Measurements from ENCODE around the gene SLC9A8.

SLC9A8 gene

GRCh38 chr20:49874696-49875095 is 62.1 kb downstream of the SLC9A8 start:
- no peak for DNase-seq (ENCODE audit: low read depth in 2 of 2)

GRCh38 chr20:49877386-49877921 is 64.8 kb downstream of the SLC9A8 start:
- no peak for DNase-seq (ENCODE audit: low read depth in 2 of 2)

GRCh38 chr20:49878977-49879376 is 66.3 kb downstream of the SLC9A8 start:
- no peak for DNase-seq (ENCODE audit: low read depth in 2 of 2)

DNA sequence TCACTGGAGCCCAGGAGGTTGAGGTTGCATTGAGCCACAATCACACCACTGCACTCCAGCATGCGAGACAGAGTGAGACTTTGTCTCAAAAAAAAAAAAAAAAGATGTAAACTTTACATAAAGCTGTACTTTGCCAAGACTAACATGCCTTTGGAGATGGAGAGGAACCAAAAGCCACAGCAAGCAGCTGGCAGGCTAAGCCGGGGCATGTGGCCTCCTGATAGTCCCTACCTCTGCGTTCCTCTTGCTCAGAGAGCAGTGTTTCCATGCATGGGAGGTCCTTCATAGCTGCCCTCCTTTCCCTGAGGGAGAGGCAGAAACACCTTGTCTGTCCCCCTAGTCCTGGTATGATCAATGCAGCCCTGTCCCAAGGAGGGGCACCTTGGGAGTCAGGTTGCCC is 67.5 kb downstream of the SLC9A8 start:
- no peak for DNase-seq (ENCODE audit: low read depth in 2 of 2)

DNA sequence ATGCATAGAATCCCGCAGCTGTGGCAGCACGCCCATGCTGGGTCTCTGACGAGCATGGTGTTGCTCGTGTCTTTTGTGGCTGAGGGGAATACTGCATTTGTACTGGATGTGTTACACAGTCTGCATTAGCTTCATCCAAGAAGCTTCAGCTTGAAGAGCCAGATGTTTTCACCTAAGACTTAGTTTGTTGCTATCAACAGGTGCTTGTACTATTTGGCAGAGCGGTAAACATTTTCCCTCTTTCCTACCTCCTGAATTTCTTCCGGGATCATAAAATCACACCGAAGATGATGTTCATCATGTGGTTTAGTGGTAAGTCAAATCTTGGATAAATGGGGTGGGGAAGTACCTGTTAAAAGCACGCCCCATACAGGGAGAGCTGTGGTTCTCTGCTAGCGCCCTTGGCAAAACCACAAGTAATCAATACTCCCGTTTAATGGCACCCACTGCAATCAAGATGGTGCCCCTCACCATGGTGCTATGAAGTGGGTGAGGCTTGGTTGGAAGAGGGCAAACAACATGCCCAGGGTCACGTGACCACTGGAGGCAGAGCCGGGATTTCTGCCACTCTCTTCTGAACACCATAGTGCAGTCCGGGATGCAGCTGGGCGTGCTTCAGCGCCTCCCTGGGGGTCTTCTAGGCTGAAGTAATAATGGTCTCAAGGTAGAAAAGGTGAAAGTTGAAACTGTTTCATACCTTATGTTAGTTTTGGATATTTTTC is 68.3 kb downstream of the SLC9A8 start:
- DNase-seq (ENCODE audit: low read depth in 2 of 2), result no peak

DNA sequence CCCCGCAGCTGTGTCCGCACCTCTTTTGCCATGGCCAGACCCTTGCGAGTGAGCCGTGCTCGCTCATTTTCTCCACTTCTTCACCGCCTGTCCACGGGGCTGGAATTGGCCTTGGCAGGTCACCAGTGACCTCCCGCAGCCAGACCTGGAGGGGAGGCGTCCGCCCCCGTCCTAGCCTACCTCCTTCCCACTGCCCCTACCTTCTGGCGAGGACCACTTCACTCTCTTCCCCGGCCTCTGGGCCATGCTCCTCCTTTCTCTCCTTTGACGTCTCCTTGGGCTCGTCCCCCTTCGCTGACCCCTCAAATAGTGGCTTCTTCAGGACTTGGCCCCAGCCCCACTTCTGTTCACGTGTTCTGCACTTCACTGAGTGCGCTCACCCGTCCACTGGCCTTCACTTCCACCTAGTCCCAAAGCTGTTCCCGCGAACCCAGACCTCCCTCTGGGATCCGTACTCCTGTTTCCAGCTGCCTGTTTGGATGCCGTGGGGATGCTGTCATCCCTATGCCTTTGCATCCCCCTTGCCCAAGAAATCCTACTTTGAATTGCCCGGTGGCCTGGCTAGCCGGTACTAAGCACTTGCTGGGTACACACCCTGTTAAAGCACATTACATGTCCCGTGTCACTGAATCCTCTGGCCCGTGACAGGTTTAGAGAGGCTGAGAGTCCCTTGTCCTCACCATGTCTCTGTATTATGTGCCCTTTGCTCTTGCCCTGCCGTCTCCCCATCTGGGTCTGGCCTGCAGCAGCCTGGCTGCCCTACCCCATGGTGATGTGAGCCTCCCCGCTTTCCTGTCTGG is 69.7 kb downstream of the SLC9A8 start:
- DNase-seq (ENCODE audit: low read depth in 2 of 2), result no peak

GRCh38 chr20:49883246-49883802 is 70.7 kb downstream of the SLC9A8 start:
- DNase-seq (ENCODE audit: low read depth in 2 of 2), result no peak

- DNase-seq (ENCODE audit: low read depth in 2 of 2), result no peak
Measured at GRCh38 chr20:49885558-49886332, 73.1 kb downstream of the SLC9A8 start.

GRCh38 chr20:49886571-49887213 is 74.1 kb downstream of the SLC9A8 start:
- DNase-seq (ENCODE audit: low read depth in 2 of 2), result no peak

- no peak for DNase-seq (ENCODE audit: low read depth in 2 of 2)
Measured at GRCh38 chr20:49887251-49888211, 74.9 kb downstream of the SLC9A8 start.

- peak; percentile 11 to 19 for DNase-seq (ENCODE audit: low read depth in 2 of 2)
Measured at GRCh38 chr20:49888212-49889000, 75.8 kb downstream of the SLC9A8 start.

GRCh38 chr20:49889001-49889934 is 76.6 kb downstream of the SLC9A8 start:
- no peak for DNase-seq (ENCODE audit: low read depth in 2 of 2)

DNA sequence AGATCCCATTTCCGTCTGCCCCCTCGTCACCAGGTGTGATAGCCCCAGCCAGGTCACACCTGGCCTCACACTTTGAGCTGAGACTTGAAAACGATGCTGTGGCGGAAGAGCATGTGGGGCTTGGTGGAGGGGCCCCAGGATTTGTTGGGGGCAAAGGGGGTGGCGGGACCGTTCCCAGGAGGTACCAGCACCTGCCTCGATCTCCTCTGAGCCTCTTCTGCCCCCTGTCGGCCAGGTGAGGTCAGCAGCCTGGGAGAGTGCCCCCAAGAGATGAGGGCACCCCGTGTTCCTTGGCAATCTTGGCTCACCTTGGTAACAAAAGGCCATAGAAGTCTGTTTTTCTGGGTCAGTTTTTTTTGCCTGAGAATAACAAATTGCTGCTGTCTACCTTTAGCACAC is 77.3 kb downstream of the SLC9A8 start:
- no peak for DNase-seq (ENCODE audit: low read depth in 2 of 2)

DNA sequence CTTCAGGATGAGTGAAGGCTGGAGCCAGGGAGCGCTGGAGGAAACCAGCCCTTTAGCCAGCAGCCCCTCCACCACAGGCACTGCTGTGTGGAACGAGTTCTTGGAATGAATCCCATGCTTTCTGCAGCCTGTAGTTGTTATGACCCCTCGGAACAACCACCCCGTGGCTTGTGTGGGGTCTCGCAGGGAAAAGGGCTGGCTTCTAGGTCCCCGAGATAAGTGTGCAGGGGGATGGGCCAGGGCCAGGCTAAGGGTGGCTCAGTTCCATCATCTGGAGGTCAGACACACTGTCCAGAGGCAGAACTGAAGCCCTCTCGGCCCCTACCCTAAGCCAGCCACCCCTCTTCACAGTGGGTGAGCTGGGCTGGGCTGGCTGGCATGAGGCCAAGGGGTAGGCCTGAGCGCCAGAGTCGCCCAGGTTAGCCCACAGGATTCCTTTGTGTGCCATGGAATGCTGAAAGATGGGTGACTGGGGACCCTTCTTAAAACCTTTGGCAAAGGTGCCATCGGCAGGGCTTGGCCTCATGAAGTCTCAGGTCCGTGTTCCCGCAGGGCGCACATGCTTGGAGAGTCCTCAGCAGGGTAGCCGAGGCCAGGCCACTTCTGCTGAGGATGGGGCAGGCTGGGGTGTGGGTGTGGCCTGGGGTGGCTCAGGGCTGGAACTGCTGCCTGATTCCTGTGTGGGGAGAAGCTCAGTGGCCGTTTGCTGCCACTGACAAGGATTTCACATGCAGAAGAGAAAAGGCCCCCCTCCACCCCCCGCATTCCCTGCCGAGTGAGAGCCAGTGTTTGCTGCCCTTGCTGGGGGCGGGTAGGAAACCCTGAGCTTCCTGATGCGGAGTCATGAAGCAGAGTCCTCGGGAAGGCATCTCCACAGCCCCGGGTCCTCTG is 78.1 kb downstream of the SLC9A8 start:
- DNase-seq (ENCODE audit: low read depth in 2 of 2), result no peak

GRCh38 chr20:49891476-49892110 is 79.0 kb downstream of the SLC9A8 start:
- DNase-seq (ENCODE audit: low read depth in 2 of 2), result no peak

DNA sequence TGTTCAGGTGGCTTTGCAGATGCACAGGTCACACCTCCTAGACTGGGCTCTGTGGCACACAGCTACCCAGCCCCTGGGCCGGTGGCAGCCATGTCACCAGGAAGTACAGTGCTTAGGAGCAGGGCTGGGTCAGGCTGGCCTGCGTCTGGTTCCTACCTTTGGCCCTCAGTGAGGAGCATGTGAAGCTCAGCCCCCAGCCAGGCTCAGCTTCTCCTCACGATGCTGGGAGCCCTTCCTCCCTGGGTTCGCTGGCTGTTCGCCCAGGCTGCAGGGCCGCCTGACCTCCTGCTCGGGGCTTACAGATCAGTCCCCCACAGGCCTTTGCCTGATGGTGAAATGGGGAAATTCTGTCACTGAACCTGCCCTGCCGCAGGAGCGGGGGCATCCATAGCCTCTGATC is 79.6 kb downstream of the SLC9A8 start:
- DNase-seq (ENCODE audit: low read depth in 2 of 2), result no peak

DNA sequence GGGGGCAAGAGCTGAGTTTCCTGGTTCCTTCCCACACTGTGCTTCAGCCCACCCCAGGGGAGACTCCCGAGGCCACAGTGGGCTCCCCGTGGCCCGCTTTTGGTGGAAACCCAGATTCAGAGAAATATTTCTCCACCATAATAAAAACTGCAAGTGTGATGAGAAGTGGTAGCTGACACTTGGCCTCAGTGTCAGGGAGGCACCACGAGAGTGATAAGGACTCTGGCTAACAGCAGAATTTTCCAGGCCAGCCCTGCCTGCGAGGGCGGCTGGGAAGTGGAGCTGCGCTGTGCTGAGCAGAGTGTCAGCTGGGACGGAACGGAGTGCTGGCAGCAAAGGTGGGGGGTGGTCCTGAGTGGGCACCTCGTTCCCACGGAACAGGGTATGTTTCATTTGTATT is 80.2 kb downstream of the SLC9A8 start:
- DNase-seq (ENCODE audit: low read depth in 2 of 2), result no peak

Data from stimulated activated CD8-positive, alpha-beta memory T cell treated with anti-CD3 and anti-CD28 coated beads, Interleukin-7, amount 100 ng/mL, for 1 hour (primary cell).